Measurements from ENCODE around the gene C1R. TPM values are rescaled to one million over a fixed set of nuclear protein-coding genes. Genes with fewer than 3 reads are reported as not detected.

C1R gene
- total RNA-seq, 4 donors from 2014 or later = 571 to 1,080 (median 751) TPM

Small RNA genes lying within 50 kb of the gene (small RNA-seq; reads per million reads assigned to genes)
- not detected for gene AC006512.1
- gene RNU6-485P = not detected

Other genes with a start within 250 kb of the C1R start
- gene CDCA3, start 241.2 kb downstream of the C1R start, total RNA-seq = 1 to 10 TPM in 2 of 4 donors, under 1 TPM in 2; 0.47 to 1.6 (median 1.1) TPM
- gene USP5, start 240.3 kb downstream of the C1R start, total RNA-seq = 10 to 100 TPM; 33.4 to 39.4 (median 36.7) TPM
- 100 to 1,000 TPM; 254 to 446 (median 375) TPM for gene TPI1, start 224.9 kb downstream of the C1R start, total RNA-seq
- gene SPSB2, start 219.1 kb downstream of the C1R start, total RNA-seq = 1 to 10 TPM; 4.1 to 6.5 (median 5.7) TPM
- 10 to 100 TPM in 1 of 4 donors, 1 to 10 TPM in 3; 6.2 to 12.1 (median 7.4) TPM for gene LRRC23, start 187.6 kb downstream of the C1R start, total RNA-seq
- gene ENO2, start 177.9 kb downstream of the C1R start, total RNA-seq = 10 to 100 TPM in 1 of 4 donors, 1 to 10 TPM in 3; 3.5 to 14.3 (median 5.2) TPM
- 10 to 100 TPM; 46.2 to 93.5 (median 59.4) TPM for gene ATN1, start 164.5 kb downstream of the C1R start, total RNA-seq
- gene RNU7-1, start 148.6 kb downstream of the C1R start, total RNA-seq = not detected
- 100 to 1,000 TPM; 280 to 555 (median 413) TPM for gene C12orf57, start 148.4 kb downstream of the C1R start, total RNA-seq
- gene PTPN6, start 141.1 kb downstream of the C1R start, total RNA-seq = 10 to 100 TPM; 19.8 to 42.3 (median 35.9) TPM
- gene PHB2, start 121.8 kb downstream of the C1R start, total RNA-seq = 100 to 1,000 TPM; 173 to 218 (median 189) TPM
- 10 to 100 TPM; 28.8 to 47.1 (median 30.8) TPM for gene EMG1, start 121.5 kb downstream of the C1R start, total RNA-seq
- gene LPCAT3, start 74.0 kb downstream of the C1R start, total RNA-seq = 10 to 100 TPM; 41.7 to 58.2 (median 47.9) TPM
- gene C1S, start 31.7 kb downstream of the C1R start, total RNA-seq = 100 to 1,000 TPM; 490 to 872 (median 705) TPM
- 100 to 1,000 TPM in 2 of 4 donors, 10 to 100 TPM in 2; 85.9 to 126 (median 107) TPM for gene C1RL, start 16.8 kb upstream of the C1R start, total RNA-seq
- 1 to 10 TPM; 1.0 to 3.0 (median 1.9) TPM for gene RBP5, start 36.4 kb upstream of the C1R start, total RNA-seq
- 10 to 100 TPM; 25.9 to 57.5 (median 44.8) TPM for gene CLSTN3, start 37.9 kb upstream of the C1R start, total RNA-seq
- 100 to 1,000 TPM in 1 of 4 donors, 10 to 100 TPM in 3; 33.1 to 116 (median 91.6) TPM for gene PEX5, start 97.2 kb upstream of the C1R start, total RNA-seq
- not detected for gene ACSM4, start 211.6 kb upstream of the C1R start, total RNA-seq